Neuronal stem cell (in vitro differentiated cells): ENCODE results near the gene HIBADH.

Source experiments
- DNase-seq: peaks from one replicate; pipeline ENCODE4 v3.0.0-alpha.2; 2013; ENCODE audit warnings: low spot score
- H2AFZ ChIP-seq: one replicate; pipeline ENCODE4 v1.6.1; 2013; ENCODE audit warnings: mild to moderate bottlenecking, low read length, inconsistent platforms
- H2AK5ac ChIP-seq: 2 replicates; pipeline ENCODE4 v1.6.1; 2013; ENCODE audit warnings: low read depth, mild to moderate bottlenecking, inconsistent platforms, low read length, moderate library complexity, mixed read lengths
- H2BK120ac ChIP-seq: 2 replicates; pipeline ENCODE4 v1.6.1; 2013; ENCODE audit warnings: low read depth, mild to moderate bottlenecking, inconsistent platforms, low read length, moderate library complexity, mixed read lengths
- H2BK12ac ChIP-seq: one replicate; pipeline ENCODE4 v1.6.1; 2013; ENCODE audit warnings: low read length, inconsistent platforms
- H2BK15ac ChIP-seq: 2 replicates; pipeline ENCODE4 v1.6.1; 2013; ENCODE audit warnings: mild to moderate bottlenecking, low read length, inconsistent platforms, mixed read lengths
- H2BK5ac ChIP-seq: one replicate; pipeline ENCODE4 v1.6.1; 2013; ENCODE audit warnings: inconsistent platforms, mild to moderate bottlenecking, low read length, moderate library complexity
- H3K14ac ChIP-seq: one replicate; pipeline ENCODE4 v1.6.1; 2013; ENCODE audit warnings: low read length, inconsistent platforms
- H3K18ac ChIP-seq: 2 replicates; pipeline ENCODE4 v1.6.1; 2013; ENCODE audit warnings: low read length, inconsistent platforms
- H3K23ac ChIP-seq: 2 replicates; pipeline ENCODE4 v1.6.1; 2013; ENCODE audit warnings: low read depth, mild to moderate bottlenecking, mixed read lengths, low read length, inconsistent platforms; ENCODE audit not compliant: poor library complexity
- H3K27ac ChIP-seq: replicated peaks from 3 replicates; pipeline ENCODE4 v1.5.1; 2013; ENCODE audit warnings: low read length, inconsistent platforms
- H3K27me3 ChIP-seq, 3 experiments: 2 replicates each; pipeline ENCODE4 v1.6.1; 2013; ENCODE audit warnings: low read length in 3 of 3, mild to moderate bottlenecking in 2 of 3, inconsistent platforms in 1 of 3, low read depth in 1 of 3, mixed read lengths in 1 of 3, moderate library complexity in 1 of 3; ENCODE audit not compliant: control insufficient read depth in 3 of 3, insufficient read depth in 3 of 3
- H3K36me3 ChIP-seq, 2 donors: replicated peaks in 1 of 2; 2 replicates each; pipeline ENCODE4 v1.6.1; 2013; ENCODE audit warnings: low read length in 2 of 2; ENCODE audit not compliant: control insufficient read depth in 2 of 2, insufficient read depth in 2 of 2
- H3K4ac ChIP-seq: 2 replicates; pipeline ENCODE4 v1.6.1; 2013; ENCODE audit warnings: inconsistent platforms, mild to moderate bottlenecking, low read length, moderate library complexity
- H3K4me1 ChIP-seq, 2 donors: 1 replicate in 1 of 2; 2 replicates in 1 of 2; pipeline ENCODE4 v1.6.1; 2013; ENCODE audit warnings: low read length in 2 of 2, low read depth in 1 of 2; ENCODE audit not compliant: control insufficient read depth in 2 of 2, insufficient read depth in 1 of 2
- H3K4me2 ChIP-seq: one replicate; pipeline ENCODE4 v1.6.1; 2013; ENCODE audit warnings: mild to moderate bottlenecking, low read length, inconsistent platforms; ENCODE audit not compliant: insufficient read depth, poor library complexity, severe bottlenecking
- H3K4me3 ChIP-seq, 2 donors: 2 replicates each; pipeline ENCODE4 v1.5.1; 2013; ENCODE audit warnings: low read length in 2 of 2, mild to moderate bottlenecking in 2 of 2, inconsistent platforms in 1 of 2, moderate library complexity in 1 of 2
- H3K79me1 ChIP-seq: one replicate; pipeline ENCODE4 v1.6.1; 2013; ENCODE audit warnings: low read depth, mild to moderate bottlenecking, inconsistent platforms, low read length, moderate library complexity
- H3K9ac ChIP-seq: one replicate; pipeline ENCODE4 v1.6.1; 2013; ENCODE audit warnings: mild to moderate bottlenecking, low read depth, low read length, inconsistent platforms; ENCODE audit not compliant: poor library complexity
- H3K9me3 ChIP-seq, 2 donors: replicated peaks in 1 of 2; 2 replicates each; pipeline versions ENCODE3 to v1.6.1; 2013; ENCODE audit warnings: low read length in 2 of 2, mild to moderate bottlenecking in 2 of 2, inconsistent platforms in 1 of 2, low read depth in 1 of 2, mixed read lengths in 1 of 2, moderate library complexity in 1 of 2; ENCODE audit not compliant: control insufficient read depth in 2 of 2, insufficient read depth in 1 of 2
- H4K8ac ChIP-seq: one replicate; pipeline ENCODE4 v1.6.1; 2013; ENCODE audit warnings: low read depth, mild to moderate bottlenecking, inconsistent platforms, low read length, moderate library complexity
- H4K91ac ChIP-seq: one replicate; pipeline ENCODE4 v1.6.1; 2013; ENCODE audit warnings: low read length, low read depth, mild to moderate bottlenecking, inconsistent platforms; ENCODE audit not compliant: poor library complexity
- whole genome bisulfite sequencing, 2 donors: extraction: QIAGEN DNeasy Blood & Tissue Kit; methylation state at CpG; one replicate each; pipeline ENCODE4 v1.1.7; 2013; ENCODE audit warnings: missing lambda C conversion rate in 2 of 2, mixed read lengths in 1 of 2; ENCODE audit not compliant: insufficient read length in 2 of 2, insufficient replicate concordance in 1 of 2; ENCODE audit errors: extremely low coverage in 2 of 2; 5-methylcytosine and 5-hydroxymethylcytosine counted together

Gene HIBADH

DNA sequence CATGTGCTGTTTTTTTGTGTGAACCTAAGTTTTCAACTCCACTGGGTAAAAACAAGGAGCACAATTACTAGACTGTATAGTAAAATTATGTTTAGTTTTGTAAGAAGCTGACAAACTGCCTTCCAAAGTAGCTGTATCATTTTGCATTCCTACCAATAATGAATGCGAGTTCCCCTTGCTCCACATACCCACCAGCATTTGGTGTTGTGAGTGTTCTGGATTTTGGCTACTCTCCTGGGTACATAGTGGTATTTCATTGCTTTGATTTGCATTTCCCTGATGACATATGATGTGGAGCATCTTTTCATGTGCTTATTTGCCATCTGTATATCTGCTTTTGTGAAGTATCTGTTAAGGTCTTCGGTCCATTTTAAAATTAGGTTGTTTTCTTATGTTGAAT lies 178.2 kb downstream of the HIBADH start:
- Histone ChIP-seq H2BK12ac (no peak overlapping the region), H3K9ac (no peak overlapping the region), H2BK120ac (no peak overlapping the region), H3K36me3 (no peaks in the 10 kb centered on the region), H3K9me3 (no peaks in the 10 kb centered on the region), H3K27me3 (peaks cover 0 to 7% (median 0%) of the 10 kb centered on the region in 3 experiments), H3K4me1 (no peaks in the 10 kb centered on the region), H3K14ac (no peak overlapping the region), H3K18ac (no peak overlapping the region), H2AFZ (no peak overlapping the region), H2BK15ac (no peak overlapping the region), H4K8ac (no peak overlapping the region), H3K4me3 (no peak overlapping the region), H3K23ac (no peak overlapping the region), H4K91ac (no peak overlapping the region), H3K27ac (no peak overlapping the region), H3K4ac (no peak overlapping the region), H2AK5ac (no peak overlapping the region), H3K79me1 (no peaks in the 10 kb centered on the region), H2BK5ac (no peak overlapping the region), H3K4me2 (no peak overlapping the region)
- WGBS, 2 donors = no CpG with 5 or more reads among the region's 2 CpGs
- DNase-seq = no peak

DNA sequence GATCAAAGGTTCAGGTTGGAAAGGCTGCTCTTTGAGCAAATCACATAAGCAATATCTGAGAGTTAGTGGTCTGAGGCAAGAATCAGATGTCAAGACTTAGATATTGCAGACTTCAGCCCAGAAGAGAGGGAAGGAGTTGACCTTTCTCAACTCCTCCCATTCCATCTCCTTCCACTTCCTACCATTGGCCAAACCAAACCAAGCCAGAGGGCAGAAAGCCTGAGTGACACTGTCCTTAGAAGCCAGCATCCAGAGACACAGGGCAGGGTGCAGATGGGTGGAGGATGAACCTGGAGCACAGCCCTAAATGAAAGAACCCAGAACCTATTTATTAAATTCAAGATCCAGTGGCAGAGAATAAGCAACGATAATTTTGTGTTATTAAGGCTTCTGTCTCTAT lies 180.5 kb downstream of the HIBADH start:
- no peak overlapping the region for H3K18ac ChIP-seq
- no peak overlapping the region for H3K23ac ChIP-seq
- no peaks in the 10 kb centered on the region for H3K36me3 ChIP-seq
- H2BK12ac ChIP-seq = no peak overlapping the region
- H3K4me2 ChIP-seq = no peak overlapping the region
- no peak overlapping the region for H3K4me3 ChIP-seq
- H2BK120ac ChIP-seq = no peak overlapping the region
- H3K27ac ChIP-seq = no peak overlapping the region
- no peak overlapping the region for H2AFZ ChIP-seq
- H3K79me1 ChIP-seq = no peaks in the 10 kb centered on the region
- H3K4me1 ChIP-seq = no peaks in the 10 kb centered on the region
- H3K27me3 ChIP-seq = no peaks in the 10 kb centered on the region
- no CpG with 5 or more reads among the region's 1 CpG for WGBS, 2 donors
- H4K91ac ChIP-seq = no peak overlapping the region
- H2BK15ac ChIP-seq = no peak overlapping the region
- no peak overlapping the region for H2BK5ac ChIP-seq
- H4K8ac ChIP-seq = no peak overlapping the region
- no peak overlapping the region for H3K4ac ChIP-seq
- no peak overlapping the region for H2AK5ac ChIP-seq
- no peak overlapping the region for H3K14ac ChIP-seq
- H3K9ac ChIP-seq = no peak overlapping the region
- no peaks in the 10 kb centered on the region for H3K9me3 ChIP-seq
- no peak for DNase-seq

DNA sequence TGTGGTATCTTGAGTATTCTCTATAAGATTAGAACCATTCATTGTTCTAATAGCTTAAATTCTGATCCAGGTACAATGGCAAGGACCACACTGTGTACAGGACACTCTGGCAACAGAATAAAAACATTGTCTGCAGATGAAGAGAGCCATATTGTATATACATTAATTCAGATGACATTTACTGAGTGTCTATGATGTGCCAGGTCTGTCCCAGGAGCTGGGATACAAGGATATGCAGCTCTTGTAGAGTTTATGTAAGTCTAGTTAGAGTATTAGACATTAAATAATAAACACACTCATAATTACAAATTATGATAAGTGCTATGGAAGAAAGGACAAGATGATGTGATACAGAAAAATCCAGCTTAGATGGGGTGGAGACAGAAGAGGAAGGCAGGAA lies 184.1 kb downstream of the HIBADH start:
- H3K23ac ChIP-seq = no peak overlapping the region
- H3K27ac ChIP-seq = no peak overlapping the region
- H3K9ac ChIP-seq = no peak overlapping the region
- no peaks in the 10 kb centered on the region for H3K79me1 ChIP-seq
- H2BK120ac ChIP-seq = no peak overlapping the region
- no peaks in the 10 kb centered on the region for H3K9me3 ChIP-seq
- H2BK5ac ChIP-seq = no peak overlapping the region
- H3K14ac ChIP-seq = no peak overlapping the region
- no peak overlapping the region for H3K4ac ChIP-seq
- no peak overlapping the region for H2AK5ac ChIP-seq
- H3K36me3 ChIP-seq = no peaks in the 10 kb centered on the region
- DNase-seq = no peak
- no peaks in the 10 kb centered on the region for H3K27me3 ChIP-seq
- H3K4me2 ChIP-seq = no peak overlapping the region
- no peak overlapping the region for H4K8ac ChIP-seq
- no peaks in the 10 kb centered on the region for H3K4me1 ChIP-seq
- no peak overlapping the region for H2BK15ac ChIP-seq
- H2AFZ ChIP-seq = no peak overlapping the region
- no peak overlapping the region for H3K4me3 ChIP-seq
- H4K91ac ChIP-seq = no peak overlapping the region
- no peak overlapping the region for H2BK12ac ChIP-seq
- no peak overlapping the region for H3K18ac ChIP-seq

DNA sequence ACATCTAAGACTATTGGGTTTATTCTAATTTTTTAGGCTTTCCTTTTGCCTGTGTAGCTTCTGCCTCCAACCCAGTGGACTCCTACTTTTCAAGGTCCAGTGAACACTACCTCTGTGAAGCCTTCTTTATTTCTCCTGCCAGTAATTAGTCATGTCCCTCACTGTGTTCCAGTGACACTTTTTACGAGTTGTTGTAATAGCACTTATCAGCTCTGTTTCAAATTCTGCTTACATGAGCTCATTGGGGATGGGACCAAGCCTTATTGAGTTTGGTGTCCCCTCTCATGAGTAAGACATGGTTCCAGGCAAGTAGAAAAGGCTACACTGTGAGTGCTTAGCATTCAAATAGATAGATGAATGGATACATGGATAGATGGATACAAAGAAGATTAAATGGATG lies 184.6 kb downstream of the HIBADH start:
- Histone ChIP-seq H2AK5ac (no peak overlapping the region), H2BK12ac (no peak overlapping the region), H4K8ac (no peak overlapping the region), H3K4me1 (no peaks in the 10 kb centered on the region), H3K4me2 (no peak overlapping the region), H3K27me3 (no peaks in the 10 kb centered on the region), H3K18ac (no peak overlapping the region), H3K14ac (no peak overlapping the region), H4K91ac (no peak overlapping the region), H3K9ac (no peak overlapping the region), H2BK5ac (no peak overlapping the region), H3K36me3 (no peaks in the 10 kb centered on the region), H3K79me1 (no peaks in the 10 kb centered on the region), H3K27ac (no peak overlapping the region), H2AFZ (no peak overlapping the region), H2BK15ac (no peak overlapping the region), H3K4ac (no peak overlapping the region), H3K4me3 (no peak overlapping the region), H3K9me3 (no peaks in the 10 kb centered on the region), H2BK120ac (no peak overlapping the region), H3K23ac (no peak overlapping the region)
- WGBS, 2 donors = no CpG with 5 or more reads among the region's 1 CpG
- DNase-seq = no peak
